Putamen (tissue), 1 donor: Measurements from ENCODE around the gene C20orf96.

ENCODE experiments used
- DNase-seq: peaks from one replicate; pipeline ENCODE4 v3.0.0-alpha.2; 2016; ENCODE audit warnings: low spot score

C20orf96 gene

GRCh38 chr20:312067-312466 is 21.5 kb upstream of the C20orf96 start:
- no peak for DNase-seq

- DNase-seq: no peak
Observed at GRCh38 chr20:311609-312008, 21.1 kb upstream of the C20orf96 start.

- no peak for DNase-seq
Observed at GRCh38 chr20:310645-311044, 20.1 kb upstream of the C20orf96 start.

GRCh38 chr20:309841-310644 is 19.5 kb upstream of the C20orf96 start:
- peak; percentile 100 for DNase-seq

GRCh38 chr20:309306-309840 is 18.8 kb upstream of the C20orf96 start:
- peak; percentile 52 for DNase-seq

- DNase-seq: no peak
Observed at GRCh38 chr20:308427-309038, 18.0 kb upstream of the C20orf96 start.

- DNase-seq: no peak
Observed at GRCh38 chr20:305745-306144, 15.2 kb upstream of the C20orf96 start.

GRCh38 chr20:301886-302848 is 11.6 kb upstream of the C20orf96 start:
- DNase-seq: no peak

- DNase-seq: no peak
Observed at GRCh38 chr20:300345-300990, 9.9 kb upstream of the C20orf96 start.

- no peak for DNase-seq
Observed at GRCh38 chr20:298776-299391, 8.3 kb upstream of the C20orf96 start.

GRCh38 chr20:297925-298775 is 7.6 kb upstream of the C20orf96 start:
- peak; percentile 58 for DNase-seq

GRCh38 chr20:297098-297924 is 6.8 kb upstream of the C20orf96 start, which contains the start of gene ZCCHC3:
Gene ZCCHC3, plus strand, starts transcription at chr20:297570. Its CDS starts 17 bp downstream, at chr20:297587.
- peak; percentile 74 for DNase-seq

GRCh38 chr20:295804-296203 is 5.3 kb upstream of the C20orf96 start:
- no peak for DNase-seq

- no peak for DNase-seq
Observed at GRCh38 chr20:294602-295001, 4.1 kb upstream of the C20orf96 start.

GRCh38 chr20:289693-290083 is 862 bp downstream of the C20orf96 start:
- DNase-seq: no peak

- DNase-seq: no peak
Observed at GRCh38 chr20:288956-289692, 1.4 kb downstream of the C20orf96 start.

- DNase-seq: no peak
Observed at GRCh38 chr20:286508-286907, 4.0 kb downstream of the C20orf96 start.

GRCh38 chr20:284172-284571 is 6.4 kb downstream of the C20orf96 start:
- DNase-seq: no peak
